SJCRH30 (cell line): ENCODE data around the gene ANKRD20A1. TPM values are rescaled to one million over a fixed set of nuclear protein-coding genes. Genes with fewer than 3 reads are reported as not detected.
"Not testable (repeated sequence)": the region's sequence is repeated elsewhere in the genome, so short reads cannot be mapped to it uniquely, and the experiment has no call there.

Experiments used
- DNase-seq, 2 experiments: peaks; one replicate each; pipeline ENCODE4 v3.0.0-alpha.2; 2015 to 2020
- H3K27ac ChIP-seq: fragments of 250-450 bp; sonication (Bioruptor Pico); 2 replicates; pipeline ENCODE4 v1.5.1; 2020; ENCODE audit warnings: mild to moderate bottlenecking, moderate library complexity
- H3K27me3 ChIP-seq: fragments of 250-450 bp; sonication (Bioruptor Pico); 2 replicates; pipeline ENCODE4 v1.5.1; 2020; ENCODE audit warnings: mild to moderate bottlenecking, moderate library complexity
- H3K36me3 ChIP-seq: fragments of 250-450 bp; sonication (Bioruptor Pico); 2 replicates; pipeline ENCODE4 v1.5.1; 2020; ENCODE audit warnings: mild to moderate bottlenecking, moderate library complexity
- H3K4me1 ChIP-seq: fragments of 250-450 bp; sonication (Bioruptor Pico); 2 replicates; pipeline ENCODE4 v1.5.1; 2020; ENCODE audit warnings: mild to moderate bottlenecking, moderate library complexity
- H3K4me3 ChIP-seq: fragments of 250-450 bp; sonication (Bioruptor Pico); 2 replicates; pipeline ENCODE4 v1.5.1; 2020; ENCODE audit warnings: mild to moderate bottlenecking, moderate library complexity
- H3K9me3 ChIP-seq: fragments of 250-450 bp; sonication (Bioruptor Pico); replicated peaks from 2 replicates; pipeline ENCODE4 v1.5.1; 2020; ENCODE audit warnings: mild to moderate bottlenecking, moderate library complexity
- total RNA-seq: library from RNA; depleted of rRNA; stranded (reverse); fragments of >200 nt; shearing (Covaris generic); gene quantifications from 2 replicates; pipeline ENCODE4 v1.2.3, GENCODE V29; 2014; rRNA removed

The ANKRD20A1 gene
- total RNA-seq: 0.05 TPM in 1 of 2 replicates, not detected in the other

- not testable (repeated sequence) for H3K4me1 ChIP-seq, H3K4me3 ChIP-seq, H3K9me3 ChIP-seq, H3K36me3 ChIP-seq, H3K27ac ChIP-seq, H3K27me3 ChIP-seq, DNase-seq
These were observed at the start of gene ANKRD20A1 for GRCh38 chr9:67858871-67859270. TSS of gene ANKRD20A1 (plus strand) at chr9:67858931. CDS start at chr9:67859427, 496 bp downstream.

- H3K27ac ChIP-seq, H3K9me3 ChIP-seq, H3K27me3 ChIP-seq, H3K4me1 ChIP-seq, H3K4me3 ChIP-seq, H3K36me3 ChIP-seq: not testable (repeated sequence)
- peak; percentile 65 to 70 for DNase-seq
These were observed 26.6 kb upstream of the ANKRD20A1 start for GRCh38 chr9:67832088-67832487.
